GF-D8 (cell line): ENCODE data around the gene SIPA1L2.

ENCODE experiments used
- DNase-seq: peaks from one replicate; lab custom pipeline; 2025; lab: John Stamatoyannopoulos, UW

The SIPA1L2 gene

GRCh38 chr1:232648316-232648715 lies 18.4 kb upstream of the SIPA1L2 start:
- DNase-seq = no peak

GRCh38 chr1:232644209-232644608 lies 14.3 kb upstream of the SIPA1L2 start:
- no peak for DNase-seq

GRCh38 chr1:232643251-232643650 lies 13.3 kb upstream of the SIPA1L2 start:
- no peak for DNase-seq

- DNase-seq = no peak
Measured at GRCh38 chr1:232641507-232641906, 11.6 kb upstream of the SIPA1L2 start.

GRCh38 chr1:232636799-232637198 lies 6.9 kb upstream of the SIPA1L2 start:
- DNase-seq = no peak

- peak; percentile 7 for DNase-seq
Measured at GRCh38 chr1:232635778-232636356, 5.9 kb upstream of the SIPA1L2 start.

GRCh38 chr1:232635279-232635678 lies 5.3 kb upstream of the SIPA1L2 start:
- DNase-seq = no peak

GRCh38 chr1:232634096-232634495 lies 4.2 kb upstream of the SIPA1L2 start:
- no peak for DNase-seq

- DNase-seq = no peak
Measured at GRCh38 chr1:232630894-232631195, 912 bp upstream of the SIPA1L2 start.

GRCh38 chr1:232629250-232630046 lies 485 bp downstream of the SIPA1L2 start:
- no peak for DNase-seq

- no peak for DNase-seq
Measured at GRCh38 chr1:232628335-232629249, 1.3 kb downstream of the SIPA1L2 start.

GRCh38 chr1:232627645-232628334 lies 2.1 kb downstream of the SIPA1L2 start:
- no peak for DNase-seq

- no peak for DNase-seq
Measured at GRCh38 chr1:232627171-232627570, 2.8 kb downstream of the SIPA1L2 start.

GRCh38 chr1:232626452-232626851 lies 3.5 kb downstream of the SIPA1L2 start:
- no peak for DNase-seq

- DNase-seq = no peak
Measured at GRCh38 chr1:232625319-232625868, 4.5 kb downstream of the SIPA1L2 start.

- no peak for DNase-seq
Measured at GRCh38 chr1:232624546-232625281, 5.2 kb downstream of the SIPA1L2 start.

GRCh38 chr1:232622981-232623380 lies 7.0 kb downstream of the SIPA1L2 start:
- DNase-seq = no peak

- DNase-seq = no peak
Measured at GRCh38 chr1:232622378-232622777, 7.6 kb downstream of the SIPA1L2 start.

- DNase-seq = no peak
Measured at GRCh38 chr1:232621050-232621449, 8.9 kb downstream of the SIPA1L2 start.

GRCh38 chr1:232620356-232620969 lies 9.5 kb downstream of the SIPA1L2 start:
- no peak for DNase-seq

GRCh38 chr1:232617237-232617636 lies 12.7 kb downstream of the SIPA1L2 start:
- DNase-seq = no peak
